Endothelial cell (in vitro differentiated cells): ENCODE results near the gene PSMG1. TPM values are rescaled to one million over a fixed set of nuclear protein-coding genes. Genes with fewer than 3 reads are reported as not detected.

ENCODE experiments used
- DNase-seq: peaks from one replicate; pipeline ENCODE4 v3.0.0; 2021; ENCODE audit warnings: low spot score
- H3K27ac Mint-ChIP-seq: one replicate; pipeline ENCODE4 v1.8.0; 2021; ENCODE audit warnings: mixed read lengths, inconsistent platforms; ENCODE audit not compliant: unreplicated experiment
- H3K27me3 Mint-ChIP-seq: one replicate; pipeline ENCODE4 v1.8.0; 2021; ENCODE audit warnings: mild to moderate bottlenecking, moderate library complexity, mixed read lengths, inconsistent platforms; ENCODE audit not compliant: unreplicated experiment
- H3K36me3 Mint-ChIP-seq: one replicate; pipeline ENCODE4 v1.8.0; 2021; ENCODE audit warnings: mild to moderate bottlenecking, low read depth, mixed read lengths, inconsistent platforms; ENCODE audit not compliant: unreplicated experiment
- H3K4me1 Mint-ChIP-seq: one replicate; pipeline ENCODE4 v1.8.0; 2021; ENCODE audit warnings: mild to moderate bottlenecking, mixed read lengths, inconsistent platforms; ENCODE audit not compliant: unreplicated experiment
- H3K4me3 Mint-ChIP-seq: one replicate; pipeline ENCODE4 v1.8.0; 2021; ENCODE audit warnings: mild to moderate bottlenecking, mixed read lengths, inconsistent platforms; ENCODE audit not compliant: unreplicated experiment
- H3K9me3 Mint-ChIP-seq: one replicate; pipeline ENCODE4 v1.8.0; 2021; ENCODE audit warnings: mixed read lengths, inconsistent platforms; ENCODE audit not compliant: unreplicated experiment
- long read RNA-seq: library from polyadenylated mRNA; unstranded; transcript quantifications from one replicate; pipeline ENCODE4 v2.0.0, GENCODE V29; 2020; ENCODE audit not compliant: unreplicated experiment
- total RNA-seq: library from RNA; stranded (reverse); fragmentation: NEBNext Ultra II Directional; extraction: Animal tissue kit (Norgen Biotek cat#: 25700); gene quantifications from one replicate; pipeline ENCODE4 v1.2.1, GENCODE V29; 2021; ENCODE audit not compliant: unreplicated experiment
- TF ChIP-seq, protein P1 (sequence below): fragments of 200-600 bp; sonication (generic); IDR thresholded peaks from one replicate; pipeline ENCODE4 v1.5.0; 2021; ENCODE audit warnings: antibody characterized with exemption; ENCODE audit not compliant: unreplicated experiment

The PSMG1 gene, protein sequence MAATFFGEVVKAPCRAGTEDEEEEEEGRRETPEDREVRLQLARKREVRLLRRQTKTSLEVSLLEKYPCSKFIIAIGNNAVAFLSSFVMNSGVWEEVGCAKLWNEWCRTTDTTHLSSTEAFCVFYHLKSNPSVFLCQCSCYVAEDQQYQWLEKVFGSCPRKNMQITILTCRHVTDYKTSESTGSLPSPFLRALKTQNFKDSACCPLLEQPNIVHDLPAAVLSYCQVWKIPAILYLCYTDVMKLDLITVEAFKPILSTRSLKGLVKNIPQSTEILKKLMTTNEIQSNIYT
- total RNA-seq, result 36.8 TPM
- long read RNA-seq, transcript PSMG1-201 (7 exons, 2,154 nt), result major isoform, 7 of 8 reads
- long read RNA-seq, partial matches to known transcripts, result 0 of 8 reads
- long read RNA-seq, other reads (novel, unspliced or antisense), result 1 of 8 reads

DNA sequence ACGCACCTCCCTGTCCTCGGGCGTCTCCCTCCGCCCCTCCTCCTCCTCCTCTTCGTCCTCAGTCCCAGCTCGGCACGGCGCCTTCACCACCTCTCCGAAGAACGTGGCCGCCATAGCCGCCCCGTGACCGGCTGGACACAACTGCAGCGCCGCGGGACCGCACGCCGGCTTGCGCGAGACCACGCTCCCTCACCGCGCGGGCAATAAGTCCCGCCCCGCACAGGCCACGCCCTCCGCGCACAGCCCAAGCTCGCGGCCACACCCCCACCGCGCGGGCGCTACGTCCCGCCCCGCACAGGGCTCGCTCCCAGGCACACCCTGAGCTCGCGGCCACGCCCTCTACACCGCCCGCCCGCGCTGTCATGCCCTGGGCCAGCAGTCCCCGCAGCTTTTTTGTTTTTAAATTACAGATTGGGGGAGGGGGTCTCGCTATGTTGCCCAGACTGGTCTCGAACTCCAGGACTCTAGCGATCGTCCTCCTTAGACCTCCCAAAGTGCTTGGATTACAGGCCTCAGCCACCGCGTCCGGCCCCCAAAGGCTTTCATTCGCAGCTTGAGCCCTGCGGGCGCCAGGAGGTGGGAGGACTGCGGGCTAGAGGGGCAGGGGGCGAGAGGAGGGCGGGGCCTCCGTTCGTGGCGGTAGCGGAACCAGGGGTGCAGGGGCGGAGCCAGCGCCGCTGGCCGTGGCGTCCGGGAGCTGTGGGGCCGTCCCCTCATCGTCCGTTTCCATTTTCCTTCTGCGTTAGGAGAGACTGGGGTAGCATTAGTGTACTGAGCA, at the start of gene PSMG1:
Gene PSMG1, minus strand, starts transcription at position 180 of the 778 bp plus-strand sequence. Its CDS starts 66 bp downstream, at position 114.
- H3K9me3 Mint-ChIP-seq, result no peaks in the 10 kb centered on the region
- H3K27ac Mint-ChIP-seq, result peak within 1 kb of the TSS; percentile 95
- TF ChIP-seq, protein P1, sequence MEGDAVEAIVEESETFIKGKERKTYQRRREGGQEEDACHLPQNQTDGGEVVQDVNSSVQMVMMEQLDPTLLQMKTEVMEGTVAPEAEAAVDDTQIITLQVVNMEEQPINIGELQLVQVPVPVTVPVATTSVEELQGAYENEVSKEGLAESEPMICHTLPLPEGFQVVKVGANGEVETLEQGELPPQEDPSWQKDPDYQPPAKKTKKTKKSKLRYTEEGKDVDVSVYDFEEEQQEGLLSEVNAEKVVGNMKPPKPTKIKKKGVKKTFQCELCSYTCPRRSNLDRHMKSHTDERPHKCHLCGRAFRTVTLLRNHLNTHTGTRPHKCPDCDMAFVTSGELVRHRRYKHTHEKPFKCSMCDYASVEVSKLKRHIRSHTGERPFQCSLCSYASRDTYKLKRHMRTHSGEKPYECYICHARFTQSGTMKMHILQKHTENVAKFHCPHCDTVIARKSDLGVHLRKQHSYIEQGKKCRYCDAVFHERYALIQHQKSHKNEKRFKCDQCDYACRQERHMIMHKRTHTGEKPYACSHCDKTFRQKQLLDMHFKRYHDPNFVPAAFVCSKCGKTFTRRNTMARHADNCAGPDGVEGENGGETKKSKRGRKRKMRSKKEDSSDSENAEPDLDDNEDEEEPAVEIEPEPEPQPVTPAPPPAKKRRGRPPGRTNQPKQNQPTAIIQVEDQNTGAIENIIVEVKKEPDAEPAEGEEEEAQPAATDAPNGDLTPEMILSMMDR, result no peak
- peaks cover 15% of the 10 kb centered on the region for H3K36me3 Mint-ChIP-seq
- H3K27me3 Mint-ChIP-seq, result peaks cover 8% of the 10 kb centered on the region
- peak; percentile 94 for DNase-seq
- H3K4me1 Mint-ChIP-seq, result peaks cover 13% of the 10 kb centered on the region
- peak within 1 kb of the TSS; percentile 99 for H3K4me3 Mint-ChIP-seq

DNA sequence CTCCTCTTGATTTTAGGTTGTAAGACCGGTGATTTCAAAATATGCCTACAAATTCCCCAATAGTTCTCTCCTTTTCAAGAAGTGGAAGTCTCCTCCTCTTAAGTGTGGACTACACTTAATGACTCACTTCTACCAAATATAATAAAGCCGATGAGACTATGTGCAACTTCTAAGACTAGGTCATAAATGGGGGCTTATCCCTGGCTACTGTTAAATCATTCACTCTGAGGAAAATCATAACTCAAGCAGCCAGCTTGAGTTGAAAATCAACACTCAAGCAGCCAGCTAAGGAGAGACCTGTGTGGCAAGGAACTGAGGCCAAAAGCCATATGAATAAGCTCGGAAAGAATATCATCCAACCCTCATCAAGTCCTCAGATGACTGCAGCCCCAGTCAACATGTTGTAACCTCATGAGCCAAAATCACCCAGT, 49.6 kb upstream of the PSMG1 start:
- TF ChIP-seq, protein P1, result no peak
- Mint-ChIP-seq H3K27ac (no peak overlapping the region), H3K4me3 (no peak overlapping the region), H3K4me1 (no peaks in the 10 kb centered on the region), H3K36me3 (peaks cover 24% of the 10 kb centered on the region), H3K9me3 (no peaks in the 10 kb centered on the region), H3K27me3 (peaks cover 1% of the 10 kb centered on the region)
- no peak for DNase-seq

DNA sequence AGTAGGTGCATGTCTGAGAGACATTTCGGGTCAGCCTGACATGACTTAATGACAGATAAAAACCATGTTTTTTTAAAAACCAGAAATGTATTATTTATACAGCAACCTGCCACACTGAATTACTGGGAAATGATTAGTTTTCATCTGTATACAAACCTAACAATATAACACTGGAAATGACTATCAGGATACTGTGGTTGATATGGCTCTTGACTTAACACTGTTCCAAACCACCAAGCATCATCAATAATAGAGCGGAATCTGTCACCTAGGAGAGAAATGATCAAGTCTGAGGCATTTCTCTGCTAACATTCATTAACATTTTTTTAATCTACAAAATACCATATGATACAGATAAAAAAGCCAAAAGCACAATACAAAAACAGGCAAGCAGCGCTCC, 41.7 kb upstream of the PSMG1 start:
- DNase-seq, result no peak
- Mint-ChIP-seq H3K27ac (no peak overlapping the region), H3K4me3 (no peak overlapping the region), H3K27me3 (no peaks in the 10 kb centered on the region), H3K4me1 (no peaks in the 10 kb centered on the region), H3K9me3 (no peaks in the 10 kb centered on the region), H3K36me3 (peaks cover 16% of the 10 kb centered on the region)
- TF ChIP-seq, protein P1, result no peak

DNA sequence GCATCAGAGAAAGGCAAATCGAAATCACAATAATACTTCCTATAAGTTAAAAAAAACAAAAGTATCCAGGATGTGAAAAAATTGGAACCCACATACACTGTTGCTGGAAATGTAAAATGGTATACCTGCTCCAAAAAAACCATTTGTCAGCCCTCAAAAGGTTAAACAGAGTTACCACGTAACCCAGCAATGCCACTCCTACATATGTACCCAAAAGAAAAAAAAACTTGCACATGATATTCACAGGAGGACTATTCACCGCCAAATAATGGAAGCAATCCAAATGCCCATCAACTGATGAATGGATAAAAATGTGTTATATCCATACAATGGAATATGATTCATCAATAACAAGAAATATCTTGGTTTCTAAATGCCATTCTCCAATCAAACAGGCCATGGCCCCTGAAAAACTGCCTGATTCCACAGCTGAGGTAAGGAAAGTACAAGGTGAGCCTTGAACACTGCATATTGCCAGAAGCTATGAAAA, 38.8 kb upstream of the PSMG1 start:
- H3K27me3 Mint-ChIP-seq, result no peaks in the 10 kb centered on the region
- no peaks in the 10 kb centered on the region for H3K9me3 Mint-ChIP-seq
- no peak overlapping the region for H3K27ac Mint-ChIP-seq
- H3K4me3 Mint-ChIP-seq, result no peak overlapping the region
- DNase-seq, result no peak
- TF ChIP-seq, protein P1, result no peak
- H3K36me3 Mint-ChIP-seq, result peaks cover 16% of the 10 kb centered on the region
- H3K4me1 Mint-ChIP-seq, result no peaks in the 10 kb centered on the region
